ENCODE results near the gene ARSK. TPM values are rescaled to one million over a fixed set of nuclear protein-coding genes. Genes with fewer than 3 reads are reported as not detected.
"Not testable (repeated sequence)": the region's sequence is repeated elsewhere in the genome, so short reads cannot be mapped to it uniquely, and the experiment has no call there.

ARSK gene
- total and polyA plus RNA-seq, 2 of the 4 experiments (the other 2 are of a cell fraction) = 15.1 to 22.0 TPM

GRCh38 chr5:95646226-95646568 is 91.3 kb downstream of the ARSK start:
- dilution Hi-C loops (cut with HindIII; ENCODE audit: low sequenced_read_pairs, unreplicated experiment) = not testable (repeated sequence)
- ChIA-PET CTCF (interaction anchor here (1.1 to 1.4 kb wide), 3 partner anchors 135 to 201 kb away, joined by 3 to 4 read pairs (median 4); no protein-coding TSS in a partner anchor), POLR2A (ENCODE audit: unreplicated experiment) (interaction anchor here (0.7 kb wide), 2 partner anchors 92 to 176 kb away, joined by 3 to 4 read pairs; partner anchors contain the start of gene GLRX)

More at GRCh38 chr5:95646226-95646568, 91.3 kb downstream of the ARSK start:
- not testable (repeated sequence) for H2AK5ac ChIP-seq (ENCODE audit: low read depth, low read length); BruUV-seq (replicated peaks); H3K9ac ChIP-seq (ENCODE audit: low read depth, low read length); H3K9me1 ChIP-seq (ENCODE audit: insufficient read depth, low read length); H4K91ac ChIP-seq (ENCODE audit: insufficient read depth, low read depth, low read length); H3K23ac ChIP-seq (ENCODE audit: low read depth, low read length); H3K27me3 ChIP-seq (ENCODE audit: control insufficient read depth, insufficient read depth, low read length); H4K5ac ChIP-seq (ENCODE audit: low read depth, low read length); H2BK15ac ChIP-seq (ENCODE audit: low read depth, low read length); H4K20me1 ChIP-seq (ENCODE audit: insufficient read depth, low read length); H3K4me1 ChIP-seq (ENCODE audit: control insufficient read depth, insufficient read depth, low read length); H3K36me3 ChIP-seq (ENCODE audit: control insufficient read depth, insufficient read depth, low read length); H3K27ac ChIP-seq (ENCODE audit: insufficient read depth, low read length); H3K18ac ChIP-seq (ENCODE audit: low read depth, low read length); DNase-seq; H3K14ac ChIP-seq (replicated peaks; ENCODE audit: low read depth, low read length); H2AK9ac ChIP-seq (replicated peaks; ENCODE audit: low read depth, low read length, poor library complexity); H3K9me3 ChIP-seq (ENCODE audit: control insufficient read depth, insufficient read depth, low read length); H3K79me1 ChIP-seq (ENCODE audit: low read depth in 1 of 2, low read length in 2 of 2); H2BK5ac ChIP-seq (ENCODE audit: low read depth, low read length, poor library complexity, severe bottlenecking); H3K56ac ChIP-seq (ENCODE audit: extremely low read depth, insufficient read depth, low read length); ATAC-seq (ENCODE audit: low read depth)
- Histone ChIP-seq H3K4me2 (ENCODE audit: low read depth, low read length) (peak overlapping the region; percentile 41), H3K4ac (ENCODE audit: low read depth, low read length) (peak overlapping the region; percentile 61), H2BK20ac (ENCODE audit: low read depth, low read length) (0 out of 2 replicates have a peak overlapping the region, but pooled peaks have one; percentile 68), H4K8ac (ENCODE audit: low read depth in 2 of 2, low read length in 2 of 2) (peak overlapping the region; percentile 39 to 86), H2AFZ (replicated peaks; ENCODE audit: low read length, poor library complexity) (peak overlapping the region; percentile 94), H2BK120ac (ENCODE audit: low read depth, low read length) (peak overlapping the region; percentile 32; the same call in 1 of the 2 replicates), H3K4me3 (ENCODE audit: insufficient read depth, low read depth, low read length) (peak overlapping the region; percentile 55; the same call in 1 of the 2 replicates)
- WGBS, 2 experiments (ENCODE audit: extremely low coverage in 2 of 2, insufficient read length in 1 of 2) = no CpG with 5 or more reads among the region's 17 CpGs
- in situ Hi-C loops (cut with MboI; ENCODE audit: low sequenced_read_pairs) = loop anchor here (25.0 kb wide), 1 partner anchor 666 kb away; no protein-coding TSS in a partner anchor
- intact Hi-C loops (cut with micrococcal nuclease) = loop anchor here (5.0 to 10.0 kb wide), 2 partner anchors 86 to 959 kb away; partner anchors contain the start of gene RHOBTB3
